ENCODE measurements around the gene MCC.

The MCC gene

GRCh38 chr5:113157886-113158285 lies 330.4 kb downstream of the MCC start:
- no peaks in the 10 kb centered on the region for H3K27me3 ChIP-seq (ENCODE audit: insufficient read depth, poor library complexity, severe bottlenecking)
- H3K27ac ChIP-seq (replicated peaks), result no peak overlapping the region
- H3K4me3 ChIP-seq (replicated peaks; ENCODE audit: insufficient read depth, low read length), result no peak overlapping the region
- TF ChIP-seq POLR2AphosphoS5 (IDR thresholded peaks at IDR 0.05; ENCODE audit: low read depth), result no peak
- no peak for TF ChIP-seq GABPA (IDR thresholded peaks at IDR 0.05; ENCODE audit: low read depth)
- no peak for TF ChIP-seq SPI1 (IDR thresholded peaks at IDR 0.05; ENCODE audit: borderline replicate concordance, low read depth)
- TF ChIP-seq CTCF (IDR thresholded peaks at IDR 0.05; ENCODE audit: insufficient read depth, low read length), result no peak
- no peak for TF ChIP-seq REST (IDR thresholded peaks at IDR 0.05; ENCODE audit: insufficient replicate concordance, low read depth)
- no peak for DNase-seq (ENCODE audit: low read depth in 1 of 2, low spot score in 1 of 2)

GRCh38 chr5:113156271-113156877 lies 331.9 kb downstream of the MCC start:
- no peaks in the 10 kb centered on the region for H3K27me3 ChIP-seq (ENCODE audit: insufficient read depth, poor library complexity, severe bottlenecking)
- H3K4me3 ChIP-seq (replicated peaks; ENCODE audit: insufficient read depth, low read length), result no peak overlapping the region
- no peak for DNase-seq (ENCODE audit: low read depth in 1 of 2, low spot score in 1 of 2)
- H3K27ac ChIP-seq (replicated peaks), result no peak overlapping the region
- TF ChIP-seq CTCF (IDR thresholded peaks at IDR 0.05; ENCODE audit: insufficient read depth, low read length) (no peak), SPI1 (IDR thresholded peaks at IDR 0.05; ENCODE audit: borderline replicate concordance, low read depth) (no peak), POLR2AphosphoS5 (IDR thresholded peaks at IDR 0.05; ENCODE audit: low read depth) (no peak), REST (IDR thresholded peaks at IDR 0.05; ENCODE audit: insufficient replicate concordance, low read depth) (no peak), GABPA (IDR thresholded peaks at IDR 0.05; ENCODE audit: low read depth) (no peak)

- no peak for DNase-seq (ENCODE audit: low read depth in 1 of 2, low spot score in 1 of 2)
- Histone ChIP-seq H3K27me3 (ENCODE audit: insufficient read depth, poor library complexity, severe bottlenecking) (no peaks in the 10 kb centered on the region), H3K4me3 (replicated peaks; ENCODE audit: insufficient read depth, low read length) (no peak overlapping the region), H3K27ac (replicated peaks) (no peak overlapping the region)
- TF ChIP-seq POLR2AphosphoS5 (IDR thresholded peaks at IDR 0.05; ENCODE audit: low read depth) (no peak), GABPA (IDR thresholded peaks at IDR 0.05; ENCODE audit: low read depth) (no peak), REST (IDR thresholded peaks at IDR 0.05; ENCODE audit: insufficient replicate concordance, low read depth) (no peak), SPI1 (IDR thresholded peaks at IDR 0.05; ENCODE audit: borderline replicate concordance, low read depth) (no peak), CTCF (IDR thresholded peaks at IDR 0.05; ENCODE audit: insufficient read depth, low read length) (no peak)
Measured at GRCh38 chr5:113153512-113154097, 334.6 kb downstream of the MCC start.
